ENCODE results near the gene TRPC3. TPM values are rescaled to one million over a fixed set of nuclear protein-coding genes. Genes with fewer than 3 reads are reported as not detected.

TRPC3 gene
- total and polyA plus RNA-seq, 2 of the 8 experiments (the other 6 are each of a cell fraction or from before 2014, with no cell fraction given) = 0.37 to 0.41 TPM

GRCh38 chr4:121860121-121860520, 91.7 kb downstream of the TRPC3 start:
- no peaks in the 10 kb centered on the region for H3K23me2 ChIP-seq (ENCODE audit: low read depth, low read length)
- FAIRE-seq (no peak), DNase-seq (ENCODE audit: low read depth in 1 of 2, low spot score in 2 of 2) (no peak)
- H3K23ac ChIP-seq (ENCODE audit: insufficient read length) = no peak overlapping the region
- H4K20me1 ChIP-seq (replicated peaks in 1 of 2; ENCODE audit: control insufficient read depth in 1 of 2, insufficient read depth in 2 of 2, low read length in 2 of 2) = no peaks in the 10 kb centered on the region
- ChIA-PET CTCF (ENCODE audit: partially characterized antibody) (no interaction called here), POLR2A (ENCODE audit: partially characterized antibody) (interaction anchor here (1.2 kb wide), 1 partner anchor 9 kb away, joined by 3 read pairs; no protein-coding TSS in a partner anchor)
- H2BK5ac ChIP-seq (ENCODE audit: low read depth, low read length) = no peak overlapping the region
- H3K4me1 ChIP-seq (replicated peaks in 1 of 4; ENCODE audit: control insufficient read depth in 3 of 4, insufficient read depth in 4 of 4, low read length in 3 of 4) = no peaks in the 10 kb centered on the region
- H3K9ac ChIP-seq (replicated peaks in 1 of 4; ENCODE audit: extremely low read depth in 1 of 4, low read depth in 3 of 4, low read length in 3 of 4) = no peak overlapping the region
- H3K79me2 ChIP-seq (ENCODE audit: control insufficient read depth in 1 of 2, insufficient read depth in 2 of 2, low read length in 2 of 2) = no peaks in the 10 kb centered on the region
- H3K14ac ChIP-seq (ENCODE audit: insufficient read length) = no peak overlapping the region
- no peak overlapping the region for H4K5ac ChIP-seq (ENCODE audit: insufficient read length, low read depth, low read length)
- H4K8ac ChIP-seq (ENCODE audit: extremely low read depth, insufficient read depth, low read length) = no peak overlapping the region
- no peak overlapping the region for H2BK12ac ChIP-seq (ENCODE audit: low read depth, low read length)
- no peak overlapping the region for H3K56ac ChIP-seq (replicated peaks; ENCODE audit: insufficient read length, low read depth, low read length)
- H3K79me1 ChIP-seq (ENCODE audit: low read depth, low read length) = no peaks in the 10 kb centered on the region
- H3K4me2 ChIP-seq (ENCODE audit: insufficient read depth in 1 of 2, low read depth in 2 of 2, low read length in 2 of 2) = no peak overlapping the region
- H3K18ac ChIP-seq (ENCODE audit: extremely low read depth, low read length) = no peak overlapping the region
- H3K4ac ChIP-seq (replicated peaks; ENCODE audit: insufficient read length, low read depth, low read length) = no peak overlapping the region
- H3K36me3 ChIP-seq (ENCODE audit: control insufficient read depth in 2 of 4, insufficient read depth in 4 of 4, low read length in 3 of 4) = peaks cover 0 to 18% (median under 1%) of the 10 kb centered on the region in 4 experiments; a peak in 2 of 8 replicates
- H4K91ac ChIP-seq (replicated peaks; ENCODE audit: insufficient read length, low read length) = no peak overlapping the region
- H3K9me3 ChIP-seq (ENCODE audit: insufficient read depth in 2 of 2, low read depth in 1 of 2, low read length in 1 of 2) = no peaks in the 10 kb centered on the region
- no peak overlapping the region for H3K27ac ChIP-seq (ENCODE audit: low read depth, low read length)
- no peak overlapping the region for H2BK15ac ChIP-seq (ENCODE audit: low read length)
- no peaks in the 10 kb centered on the region for H3K27me3 ChIP-seq (replicated peaks in 1 of 4; ENCODE audit: control insufficient read depth in 3 of 4, extremely low read depth in 1 of 4, insufficient read depth in 3 of 4, low read length in 3 of 4)
- no peak overlapping the region for H3K4me3 ChIP-seq (ENCODE audit: extremely low read depth in 1 of 4, insufficient read depth in 2 of 4, low read depth in 3 of 4, low read length in 4 of 4)
- no peak overlapping the region for H2AFZ ChIP-seq (ENCODE audit: low read length)
- H2BK120ac ChIP-seq (replicated peaks; ENCODE audit: low read depth, low read length) = no peak overlapping the region
- no peak overlapping the region for H2AK5ac ChIP-seq (ENCODE audit: low read depth, low read length)
- H2BK20ac ChIP-seq (ENCODE audit: low read length) = no peak overlapping the region
- TF ChIP-seq CBX5 (IDR thresholded peaks at IDR 0.05; ENCODE audit: low read depth, low read length) (no peak), SIRT6 (IDR thresholded peaks at IDR 0.05; ENCODE audit: low read length) (no peak), SRF (IDR thresholded peaks at IDR 0.05; ENCODE audit: low read depth, low read length) (no peak), TAF7 (optimal IDR thresholded peaks at IDR 0.05; ENCODE audit: borderline replicate concordance, low read depth, low read length) (no peak), EP300 (IDR thresholded peaks at IDR 0.05; ENCODE audit: borderline replicate concordance in 1 of 2, low read depth in 2 of 2, low read length in 2 of 2) (no peak), NANOG (IDR thresholded peaks at IDR 0.05; ENCODE audit: insufficient read depth, low read depth, low read length, poor library complexity, severe bottlenecking) (no peak), KDM4A (IDR thresholded peaks at IDR 0.05; ENCODE audit: low read depth, low read length, severe bottlenecking) (no peak), CREB1 (IDR thresholded peaks at IDR 0.05) (no peak), ZNF274 (IDR thresholded peaks at IDR 0.05; ENCODE audit: borderline replicate concordance, extremely low read depth, low read length) (no peak), ATF3 (IDR thresholded peaks at IDR 0.05; ENCODE audit: insufficient read depth, low read depth, low read length) (no peak), CHD2 (IDR thresholded peaks at IDR 0.05; ENCODE audit: low read length) (no peak), BACH1 (IDR thresholded peaks at IDR 0.05; ENCODE audit: low read length) (no peak), POLR2AphosphoS5 (IDR thresholded peaks at IDR 0.05; ENCODE audit: low read depth, low read length) (no peak), PHF8 (conservative IDR thresholded peaks at IDR 0.05; ENCODE audit: low read depth, low read length) (no peak), ASH2L (IDR thresholded peaks at IDR 0.05; ENCODE audit: low read length) (no peak), KDM1A (IDR thresholded peaks at IDR 0.05; ENCODE audit: borderline replicate concordance, low read length) (no peak)
